ENCODE data around the gene ALG5. TPM values are rescaled to one million over a fixed set of nuclear protein-coding genes. Genes with fewer than 3 reads are reported as not detected.

The ALG5 gene
- total RNA-seq, 1 donor from 2014 or later = 35.4 TPM

DNA sequence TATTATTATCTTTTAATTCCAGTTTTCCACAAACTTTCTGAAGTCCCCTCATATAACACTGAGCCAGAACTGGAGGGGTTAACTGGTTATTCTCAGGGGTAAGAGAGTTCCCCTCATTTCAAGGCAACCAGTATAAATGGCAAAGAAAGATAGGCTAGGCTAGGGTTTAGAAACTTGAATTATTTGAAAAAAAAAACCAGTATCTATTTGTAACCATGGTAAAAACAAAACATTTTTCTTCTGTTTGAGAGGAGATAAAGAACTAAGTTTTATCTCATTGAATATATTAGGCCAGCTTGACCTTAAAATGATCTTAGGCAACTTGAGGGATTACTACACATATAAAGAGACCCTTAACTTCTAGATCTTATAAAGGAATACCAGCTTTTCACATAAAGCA, 40.8 kb upstream of the ALG5 start:
- Mint-ChIP-seq H3K4me1 (ENCODE audit: unreplicated experiment) (no peaks in the 10 kb centered on the region), H3K27me3 (ENCODE audit: unreplicated experiment) (no peaks in the 10 kb centered on the region), H3K9me3 (ENCODE audit: unreplicated experiment) (no peaks in the 10 kb centered on the region), H3K36me3 (ENCODE audit: unreplicated experiment) (peaks cover 56% of the 10 kb centered on the region), H3K4me3 (ENCODE audit: unreplicated experiment) (no peak overlapping the region), H3K27ac (ENCODE audit: unreplicated experiment) (no peak overlapping the region)
- no peak for DNase-seq (ENCODE audit: extremely low spot score, unreplicated experiment)
- TF ChIP-seq, protein P1, sequence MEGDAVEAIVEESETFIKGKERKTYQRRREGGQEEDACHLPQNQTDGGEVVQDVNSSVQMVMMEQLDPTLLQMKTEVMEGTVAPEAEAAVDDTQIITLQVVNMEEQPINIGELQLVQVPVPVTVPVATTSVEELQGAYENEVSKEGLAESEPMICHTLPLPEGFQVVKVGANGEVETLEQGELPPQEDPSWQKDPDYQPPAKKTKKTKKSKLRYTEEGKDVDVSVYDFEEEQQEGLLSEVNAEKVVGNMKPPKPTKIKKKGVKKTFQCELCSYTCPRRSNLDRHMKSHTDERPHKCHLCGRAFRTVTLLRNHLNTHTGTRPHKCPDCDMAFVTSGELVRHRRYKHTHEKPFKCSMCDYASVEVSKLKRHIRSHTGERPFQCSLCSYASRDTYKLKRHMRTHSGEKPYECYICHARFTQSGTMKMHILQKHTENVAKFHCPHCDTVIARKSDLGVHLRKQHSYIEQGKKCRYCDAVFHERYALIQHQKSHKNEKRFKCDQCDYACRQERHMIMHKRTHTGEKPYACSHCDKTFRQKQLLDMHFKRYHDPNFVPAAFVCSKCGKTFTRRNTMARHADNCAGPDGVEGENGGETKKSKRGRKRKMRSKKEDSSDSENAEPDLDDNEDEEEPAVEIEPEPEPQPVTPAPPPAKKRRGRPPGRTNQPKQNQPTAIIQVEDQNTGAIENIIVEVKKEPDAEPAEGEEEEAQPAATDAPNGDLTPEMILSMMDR (IDR thresholded peaks at IDR 0.05) = no peak

DNA sequence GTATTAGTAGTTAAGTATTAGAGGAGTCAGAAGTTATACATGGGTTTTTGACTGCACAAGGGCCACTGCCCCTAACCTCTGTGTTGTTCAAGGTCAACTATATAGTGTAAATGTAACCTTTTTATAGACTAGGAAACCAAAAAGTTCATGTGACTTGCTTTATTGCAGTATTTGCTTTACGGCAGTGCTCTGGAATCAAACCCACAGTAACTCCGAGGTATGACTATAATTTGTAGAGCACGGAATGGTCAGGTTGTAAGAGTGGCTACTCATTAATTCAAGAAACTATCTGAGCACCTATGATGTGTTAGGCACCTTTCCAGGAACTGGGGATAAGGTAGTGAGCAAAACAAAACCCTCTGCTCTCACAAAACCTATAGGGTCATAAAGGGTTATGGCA, 38.1 kb upstream of the ALG5 start:
- TF ChIP-seq, protein P1 (IDR thresholded peaks at IDR 0.05) = no peak
- Mint-ChIP-seq H3K9me3 (ENCODE audit: unreplicated experiment) (no peaks in the 10 kb centered on the region), H3K27me3 (ENCODE audit: unreplicated experiment) (no peaks in the 10 kb centered on the region), H3K4me1 (ENCODE audit: unreplicated experiment) (no peaks in the 10 kb centered on the region), H3K27ac (ENCODE audit: unreplicated experiment) (no peak overlapping the region), H3K4me3 (ENCODE audit: unreplicated experiment) (no peak overlapping the region), H3K36me3 (ENCODE audit: unreplicated experiment) (peaks cover 62% of the 10 kb centered on the region)
- DNase-seq (ENCODE audit: extremely low spot score, unreplicated experiment) = no peak

DNA sequence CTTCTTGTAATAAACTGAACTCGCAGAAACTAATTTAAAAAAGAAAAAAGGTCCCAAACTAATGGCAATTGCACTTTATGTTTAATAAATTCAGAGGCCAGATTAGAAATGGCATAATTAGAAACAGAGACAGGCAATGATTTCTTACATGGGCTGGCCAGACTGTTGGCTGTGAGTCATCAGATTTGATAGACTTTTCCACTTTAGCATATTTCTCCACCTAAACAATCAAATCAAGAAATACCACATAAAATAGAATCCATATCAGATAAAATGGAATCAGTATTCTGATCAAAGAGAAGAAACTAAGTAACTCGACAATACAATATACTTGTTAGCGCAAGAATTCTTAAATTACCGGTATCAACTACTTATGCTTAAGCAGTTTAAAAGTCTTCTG, 30.5 kb upstream of the ALG5 start:
- Mint-ChIP-seq H3K4me1 (ENCODE audit: unreplicated experiment) (no peaks in the 10 kb centered on the region), H3K36me3 (ENCODE audit: unreplicated experiment) (peaks cover 40% of the 10 kb centered on the region), H3K9me3 (ENCODE audit: unreplicated experiment) (no peaks in the 10 kb centered on the region), H3K4me3 (ENCODE audit: unreplicated experiment) (no peak overlapping the region), H3K27ac (ENCODE audit: unreplicated experiment) (no peak overlapping the region), H3K27me3 (ENCODE audit: unreplicated experiment) (no peaks in the 10 kb centered on the region)
- no peak for DNase-seq (ENCODE audit: extremely low spot score, unreplicated experiment)
- TF ChIP-seq, protein P1 (IDR thresholded peaks at IDR 0.05) = no peak

DNA sequence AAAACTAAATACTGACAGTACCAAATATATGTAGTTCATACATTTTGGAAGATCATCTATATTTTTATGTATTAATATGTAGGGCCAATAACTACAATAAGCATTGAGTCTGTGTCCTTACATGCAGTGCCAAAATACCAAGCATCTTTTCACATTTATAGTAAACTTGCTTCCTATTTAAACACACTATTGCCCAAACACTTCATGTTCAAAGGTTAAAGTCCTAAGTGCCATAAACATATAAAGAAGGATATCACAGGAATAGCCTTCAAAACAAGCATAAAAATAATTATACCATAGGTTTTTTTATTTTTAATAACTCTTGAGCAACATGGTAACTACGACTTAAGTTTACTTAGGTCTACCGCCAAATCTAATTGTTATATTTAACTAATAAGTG, 28.5 kb upstream of the ALG5 start:
- H3K4me1 Mint-ChIP-seq (ENCODE audit: unreplicated experiment) = no peaks in the 10 kb centered on the region
- H3K36me3 Mint-ChIP-seq (ENCODE audit: unreplicated experiment) = peaks cover 36% of the 10 kb centered on the region

DNA sequence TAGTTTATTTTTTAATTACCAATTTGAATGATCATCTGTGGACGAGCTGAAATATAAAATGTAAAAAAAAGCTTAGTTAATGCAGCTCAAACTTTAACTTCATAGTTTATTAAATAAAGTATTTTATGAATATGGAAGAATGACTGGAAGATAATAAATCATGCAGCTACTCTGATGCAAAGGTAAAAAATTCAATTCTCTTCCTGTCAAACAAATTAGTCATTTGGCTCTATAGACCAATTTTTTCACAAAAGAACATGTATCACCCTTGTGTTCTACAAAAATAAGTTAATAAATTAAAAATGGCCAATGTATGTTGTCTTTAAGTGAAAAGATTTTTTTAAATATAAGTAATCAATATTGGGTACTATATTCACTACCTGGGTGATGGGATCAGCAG, 27.6 kb upstream of the ALG5 start:
- no peak for DNase-seq (ENCODE audit: extremely low spot score, unreplicated experiment)
- TF ChIP-seq, protein P1 (IDR thresholded peaks at IDR 0.05) = no peak
- Mint-ChIP-seq H3K27ac (ENCODE audit: unreplicated experiment) (no peak overlapping the region), H3K4me1 (ENCODE audit: unreplicated experiment) (no peaks in the 10 kb centered on the region), H3K9me3 (ENCODE audit: unreplicated experiment) (no peaks in the 10 kb centered on the region), H3K4me3 (ENCODE audit: unreplicated experiment) (no peak overlapping the region), H3K36me3 (ENCODE audit: unreplicated experiment) (peaks cover 35% of the 10 kb centered on the region), H3K27me3 (ENCODE audit: unreplicated experiment) (no peaks in the 10 kb centered on the region)

More for the DNA sequence above, 28.5 kb upstream of the ALG5 start:
- DNase-seq (ENCODE audit: extremely low spot score, unreplicated experiment) = no peak
- Mint-ChIP-seq H3K27me3 (ENCODE audit: unreplicated experiment) (no peaks in the 10 kb centered on the region), H3K4me3 (ENCODE audit: unreplicated experiment) (no peak overlapping the region), H3K27ac (ENCODE audit: unreplicated experiment) (no peak overlapping the region), H3K9me3 (ENCODE audit: unreplicated experiment) (no peaks in the 10 kb centered on the region)
- TF ChIP-seq, protein P1 (IDR thresholded peaks at IDR 0.05) = no peak
